Esophagus squamous epithelium (tissue), 4 donors: ENCODE results near the gene ZBTB8B.
"Not testable (repeated sequence)": the region's sequence is repeated elsewhere in the genome, so short reads cannot be mapped to it uniquely, and the experiment has no call there.

ENCODE experiments used
- CTCF ChIP-seq, 6 experiments: fragments of 450-650 bp in 4 of 6; fragments of 200-600 bp in 2 of 6; sonication (generic) in 2 of 6; IDR thresholded peaks; one replicate each; pipeline ENCODE4 v1.5.1; 2016 to 2019; ENCODE audit warnings: antibody characterized with exemption in 6 of 6, mild to moderate bottlenecking in 4 of 6, moderate library complexity in 4 of 6
- POLR2A ChIP-seq, 4 donors: fragments of 450-650 bp; IDR thresholded peaks; one replicate each; pipeline ENCODE4 v1.6.1; 2017; ENCODE audit warnings: antibody characterized with exemption in 4 of 4, mild to moderate bottlenecking in 4 of 4, moderate library complexity in 3 of 4

GRCh38 chr1:32462977-32463376, 1.9 kb upstream of the ZBTB8B start:
- not testable (repeated sequence) for TF ChIP-seq CTCF, POLR2A (IDR thresholded peaks at IDR 0.05)
